TTC549 (cell line): ENCODE data around the gene NBPF9.
"Not testable (repeated sequence)": the region's sequence is repeated elsewhere in the genome, so short reads cannot be mapped to it uniquely, and the experiment has no call there.

Experiments
- FAIRE-seq: peaks from 2 replicates; lab custom pipeline; 2012; peaks lifted over from hg19 to GRCh38; lab: Jason Lieb, UNC

NBPF9 gene

GRCh38 chr1:149103109-149104081 is at the start of gene NBPF9:
TSS of gene NBPF9 (minus strand) at chr1:149103551. CDS start at chr1:149082139, 21,412 bp downstream.
- not testable (repeated sequence) for FAIRE-seq

GRCh38 chr1:149149909-149150308 is 46.6 kb upstream of the NBPF9 start:
- FAIRE-seq: not testable (repeated sequence)

- not testable (repeated sequence) for FAIRE-seq
Observed at GRCh38 chr1:149137585-149137984, 34.2 kb upstream of the NBPF9 start.

GRCh38 chr1:149130938-149131337 is 27.6 kb upstream of the NBPF9 start:
- not testable (repeated sequence) for FAIRE-seq

GRCh38 chr1:149129245-149129644 is 25.9 kb upstream of the NBPF9 start:
- FAIRE-seq: not testable (repeated sequence)

GRCh38 chr1:149126555-149127145 is 23.3 kb upstream of the NBPF9 start:
- not testable (repeated sequence) for FAIRE-seq

- FAIRE-seq: not testable (repeated sequence)
Observed at GRCh38 chr1:149123948-149124926, 20.9 kb upstream of the NBPF9 start.

- not testable (repeated sequence) for FAIRE-seq
Observed at GRCh38 chr1:149112828-149113227, 9.5 kb upstream of the NBPF9 start.

- FAIRE-seq: not testable (repeated sequence)
Observed at GRCh38 chr1:149110343-149110742, 7.0 kb upstream of the NBPF9 start.

GRCh38 chr1:149102574-149102973 is 777 bp downstream of the NBPF9 start:
- not testable (repeated sequence) for FAIRE-seq

GRCh38 chr1:149098276-149098675 is 5.1 kb downstream of the NBPF9 start:
- FAIRE-seq: not testable (repeated sequence)

GRCh38 chr1:149093155-149093554 is 10.2 kb downstream of the NBPF9 start:
- not testable (repeated sequence) for FAIRE-seq

- not testable (repeated sequence) for FAIRE-seq
Observed at GRCh38 chr1:149075505-149076127, 27.7 kb downstream of the NBPF9 start.

GRCh38 chr1:149064611-149065010 is 38.7 kb downstream of the NBPF9 start:
- not testable (repeated sequence) for FAIRE-seq

GRCh38 chr1:149043056-149043455 is 60.3 kb downstream of the NBPF9 start:
- not testable (repeated sequence) for FAIRE-seq

- not testable (repeated sequence) for FAIRE-seq
Observed at GRCh38 chr1:149033916-149034315, 69.4 kb downstream of the NBPF9 start.

GRCh38 chr1:149024327-149024726 is 79.0 kb downstream of the NBPF9 start:
- FAIRE-seq: not testable (repeated sequence)

- not testable (repeated sequence) for FAIRE-seq
Observed at GRCh38 chr1:149018577-149018976, 84.8 kb downstream of the NBPF9 start.

GRCh38 chr1:149016626-149017025 is 86.7 kb downstream of the NBPF9 start:
- FAIRE-seq: not testable (repeated sequence)

GRCh38 chr1:149015522-149015921 is 87.8 kb downstream of the NBPF9 start:
- not testable (repeated sequence) for FAIRE-seq

GRCh38 chr1:149013513-149013912 is 89.8 kb downstream of the NBPF9 start:
- not testable (repeated sequence) for FAIRE-seq
